Lung (tissue), 12 donors: ENCODE results near the gene ALKBH4. TPM values are rescaled to one million over a fixed set of nuclear protein-coding genes. Genes with fewer than 3 reads are reported as not detected.
"Not testable (repeated sequence)": the region's sequence is repeated elsewhere in the genome, so short reads cannot be mapped to it uniquely, and the experiment has no call there.

Source experiments
- ATAC-seq: fragments of 200-7000 bp; cut with Tn5 transposase; one replicate; pipeline ENCODE4 v1.9.1; 2020; ENCODE audit warnings: moderate number of reproducible peaks; ENCODE audit not compliant: insufficient read depth, low FRiP score
- DNase-seq, 3 donors: peaks; one replicate each; pipeline ENCODE4 v3.0.0-alpha.2; 2013 to 2017
- H3K27ac ChIP-seq, 2 donors: one replicate each; pipeline ENCODE4 v1.5.1; 2013; ENCODE audit warnings: mild to moderate bottlenecking in 2 of 2, moderate library complexity in 2 of 2, control low read depth in 1 of 2, inconsistent platforms in 1 of 2, low read depth in 1 of 2, low read length in 1 of 2
- H3K27me3 ChIP-seq, 3 donors: one replicate each; pipeline ENCODE4 v1.5.1; 2013; ENCODE audit warnings: low read length in 2 of 3; ENCODE audit not compliant: control insufficient read depth in 3 of 3, insufficient read depth in 3 of 3
- H3K36me3 ChIP-seq, 4 donors: one replicate each; pipeline ENCODE4 v1.5.1; 2013; ENCODE audit warnings: low read length in 4 of 4, mild to moderate bottlenecking in 1 of 4, moderate library complexity in 1 of 4; ENCODE audit not compliant: control insufficient read depth in 4 of 4, insufficient read depth in 4 of 4
- H3K4me1 ChIP-seq, 5 donors: one replicate each; pipeline ENCODE4 v1.5.1; 2013; ENCODE audit warnings: low read length in 5 of 5, mild to moderate bottlenecking in 2 of 5, moderate library complexity in 1 of 5; ENCODE audit not compliant: control insufficient read depth in 5 of 5, insufficient read depth in 5 of 5
- H3K4me3 ChIP-seq: one replicate; pipeline ENCODE4 v1.5.1; 2013; ENCODE audit warnings: mild to moderate bottlenecking, control low read depth, moderate library complexity
- H3K9ac ChIP-seq, 2 donors: one replicate each; pipeline ENCODE4 v1.5.1; 2013; ENCODE audit warnings: low read length in 2 of 2, control low read depth in 1 of 2; ENCODE audit not compliant: insufficient read depth in 1 of 2
- H3K9me3 ChIP-seq, 4 donors: one replicate each; pipeline ENCODE4 v1.5.1; 2013; ENCODE audit warnings: low read length in 3 of 4, mild to moderate bottlenecking in 1 of 4, moderate library complexity in 1 of 4; ENCODE audit not compliant: control insufficient read depth in 4 of 4, insufficient read depth in 3 of 4
- WGBS, 2 donors: extraction: QIAGEN DNeasy Blood & Tissue Kit; methylation state at CpG; one replicate each; pipeline ENCODE4 v1.1.7; 2013; 5-methylcytosine and 5-hydroxymethylcytosine counted together
- polyA plus RNA-seq, 2 donors: library from polyadenylated mRNA; stranded (reverse); fragments of 200-250 nt; gene quantifications; one replicate each; pipeline ENCODE4 v1.2.1, GENCODE V29; 2013
- total RNA-seq, 2 donors: library from RNA; depleted of rRNA in 1 of 2; stranded (reverse); fragments of >200 nt in 1 of 2; gene quantifications; one replicate each; pipeline ENCODE4 v1.2.1, GENCODE V29; 2014 to 2021
- TF ChIP-seq, protein P1 (sequence below): IDR thresholded peaks from 2 replicates; pipeline ENCODE4 v1.5.1; 2012; ENCODE audit warnings: mild to moderate bottlenecking; ENCODE audit errors: control extremely low read depth, extremely low read depth
- donor health status: control.
- donor health status: control.
- donor health status: Bipolar disorder and iron deficiency.
- donor health status: healthy.
- donor health status: DM: yes; HTN: yes; CAD: no.

ALKBH4 gene
- total and polyA plus RNA-seq, 4 donors, result 7.9 to 13.8 (median 10.3) TPM

DNA sequence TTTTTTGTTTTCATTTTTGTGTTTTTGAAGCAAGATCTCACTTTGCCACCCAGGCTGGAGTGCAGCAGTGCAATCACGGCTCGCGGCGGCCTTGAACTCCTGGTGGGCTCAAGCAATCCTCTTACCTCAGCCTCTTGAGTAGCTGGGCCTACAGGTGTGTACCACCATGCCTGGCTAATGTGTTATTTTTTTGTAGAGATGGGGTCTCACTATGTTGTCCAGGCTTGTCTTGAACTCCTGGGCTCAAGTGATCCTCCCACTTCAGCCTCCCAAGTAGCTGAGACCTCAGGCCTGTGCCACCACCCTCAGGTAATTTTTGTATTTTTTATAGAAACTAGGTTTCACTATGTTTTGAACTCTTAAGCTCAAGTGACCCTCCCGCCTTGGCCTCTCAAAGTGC, 53.7 kb downstream of the ALKBH4 start:
- TF ChIP-seq, protein P1, sequence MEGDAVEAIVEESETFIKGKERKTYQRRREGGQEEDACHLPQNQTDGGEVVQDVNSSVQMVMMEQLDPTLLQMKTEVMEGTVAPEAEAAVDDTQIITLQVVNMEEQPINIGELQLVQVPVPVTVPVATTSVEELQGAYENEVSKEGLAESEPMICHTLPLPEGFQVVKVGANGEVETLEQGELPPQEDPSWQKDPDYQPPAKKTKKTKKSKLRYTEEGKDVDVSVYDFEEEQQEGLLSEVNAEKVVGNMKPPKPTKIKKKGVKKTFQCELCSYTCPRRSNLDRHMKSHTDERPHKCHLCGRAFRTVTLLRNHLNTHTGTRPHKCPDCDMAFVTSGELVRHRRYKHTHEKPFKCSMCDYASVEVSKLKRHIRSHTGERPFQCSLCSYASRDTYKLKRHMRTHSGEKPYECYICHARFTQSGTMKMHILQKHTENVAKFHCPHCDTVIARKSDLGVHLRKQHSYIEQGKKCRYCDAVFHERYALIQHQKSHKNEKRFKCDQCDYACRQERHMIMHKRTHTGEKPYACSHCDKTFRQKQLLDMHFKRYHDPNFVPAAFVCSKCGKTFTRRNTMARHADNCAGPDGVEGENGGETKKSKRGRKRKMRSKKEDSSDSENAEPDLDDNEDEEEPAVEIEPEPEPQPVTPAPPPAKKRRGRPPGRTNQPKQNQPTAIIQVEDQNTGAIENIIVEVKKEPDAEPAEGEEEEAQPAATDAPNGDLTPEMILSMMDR, result no peak
- H3K9ac ChIP-seq, result no peak overlapping the region
- DNase-seq, result no peak
- ATAC-seq, result no peak
- 98 to 99% methylated on average over 5 of the region's 5 CpGs for WGBS, 2 donors
- no peaks in the 10 kb centered on the region for H3K27me3 ChIP-seq
- H3K9me3 ChIP-seq, result peaks cover 0 to 6% (median 0%) of the 10 kb centered on the region in 4 donors
- peaks cover 10 to 54% (median 42%) of the 10 kb centered on the region in 4 donors for H3K36me3 ChIP-seq
- no peak overlapping the region for H3K4me3 ChIP-seq
- H3K27ac ChIP-seq, result no peak overlapping the region
- H3K4me1 ChIP-seq, result no peaks in the 10 kb centered on the region

DNA sequence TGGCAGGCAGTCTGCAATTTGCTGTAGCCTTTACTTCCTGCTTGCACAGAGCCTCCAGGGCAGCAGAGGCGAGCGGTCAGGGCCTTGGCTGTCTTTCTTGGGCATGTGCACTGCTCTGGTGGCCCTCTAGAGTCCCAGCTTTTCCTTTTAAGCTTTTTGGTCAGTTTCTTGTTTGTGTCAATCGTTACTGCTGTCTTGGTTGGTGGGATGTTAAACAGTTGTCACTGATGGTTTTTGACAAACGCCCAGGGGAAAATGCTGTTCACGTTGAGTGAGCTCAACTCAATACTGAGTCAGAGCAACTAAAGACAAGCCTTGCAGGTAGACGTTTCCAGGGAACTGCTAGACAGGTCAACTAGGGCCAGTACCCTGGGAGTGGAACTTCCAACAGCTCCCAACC, 54.5 kb downstream of the ALKBH4 start:
- H3K9me3 ChIP-seq, result peaks cover 0 to 6% (median 0%) of the 10 kb centered on the region in 4 donors
- H3K27ac ChIP-seq, result no peak overlapping the region
- H3K27me3 ChIP-seq, result no peaks in the 10 kb centered on the region
- TF ChIP-seq, protein P1, result no peak
- peaks cover 13 to 56% (median 46%) of the 10 kb centered on the region in 4 donors for H3K36me3 ChIP-seq
- no peaks in the 10 kb centered on the region for H3K4me1 ChIP-seq
- no peak overlapping the region for H3K4me3 ChIP-seq
- ATAC-seq, result no peak
- H3K9ac ChIP-seq, result no peak overlapping the region
- no peak for DNase-seq
- 81% methylated on average over 6 of the region's 6 CpGs for WGBS, 2 donors

DNA sequence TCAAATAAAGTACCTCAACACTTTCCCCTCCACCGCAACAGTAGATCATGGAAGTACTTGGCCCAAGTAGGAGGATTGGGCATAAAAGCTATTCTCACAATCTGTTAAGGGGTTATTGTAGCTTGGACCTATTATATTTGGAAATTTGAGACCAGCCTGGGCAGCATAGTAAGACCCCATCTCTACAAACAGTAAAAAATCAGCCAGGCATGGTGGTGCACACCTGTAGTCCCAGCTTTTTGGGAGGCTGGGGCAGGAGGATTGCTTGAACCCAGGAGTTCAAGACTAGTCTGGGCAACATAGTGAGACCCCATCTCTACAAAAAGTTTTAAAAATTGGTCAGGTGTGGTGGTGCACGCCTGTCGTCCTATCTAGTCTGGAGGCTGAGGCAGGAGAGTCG, 55.3 kb downstream of the ALKBH4 start:
- Histone ChIP-seq H3K4me1 (no peaks in the 10 kb centered on the region), H3K27me3 (no peaks in the 10 kb centered on the region), H3K27ac (no peak overlapping the region), H3K36me3 (peaks cover 11 to 56% (median 46%) of the 10 kb centered on the region in 4 donors), H3K9ac (no peak overlapping the region), H3K9me3 (peaks cover 0 to 6% (median 0%) of the 10 kb centered on the region in 4 donors), H3K4me3 (no peak overlapping the region)
- WGBS, 2 donors, result 97 to 99% methylated on average over 4 of the region's 4 CpGs
- ATAC-seq (no peak), DNase-seq (no peak)
- TF ChIP-seq, protein P1, result no peak

DNA sequence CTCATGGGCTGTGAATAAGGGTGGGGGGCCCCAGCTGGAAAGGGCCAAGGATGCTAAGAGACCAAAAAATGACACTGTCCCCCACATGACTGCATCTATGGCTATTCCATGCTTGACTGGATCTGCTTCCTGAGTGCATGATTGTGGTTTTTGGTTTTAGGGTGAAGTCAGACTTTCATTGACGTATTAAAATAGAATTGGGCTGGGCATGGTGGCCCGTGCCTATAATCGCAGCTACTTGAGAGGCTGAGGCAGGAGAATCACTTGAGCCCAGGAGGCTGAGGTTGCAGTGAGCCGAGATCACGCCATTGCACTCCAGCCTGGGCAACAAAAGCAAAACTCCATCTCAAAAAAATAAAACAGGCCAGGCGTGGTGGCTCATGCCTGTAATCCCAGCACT, 56.1 kb downstream of the ALKBH4 start:
- not testable (repeated sequence) for H3K4me1 ChIP-seq, H3K9ac ChIP-seq, ATAC-seq, H3K4me3 ChIP-seq, H3K27me3 ChIP-seq, DNase-seq, H3K27ac ChIP-seq, H3K9me3 ChIP-seq
- WGBS, 2 donors, result 90 to 96% methylated on average over 6 of the region's 6 CpGs
- peaks cover 13 to 60% (median 51%) of the 10 kb centered on the region in 4 donors for H3K36me3 ChIP-seq
